ENCODE measurements around the gene MOGAT3. TPM values are rescaled to one million over a fixed set of nuclear protein-coding genes. Genes with fewer than 3 reads are reported as not detected.

The MOGAT3 gene
- polyA plus RNA-seq, 1 donor (not counting 4 experiments of a cell fraction or from before 2014, with no cell fraction given) = not detected

GRCh38 chr7:101170617-101171441, 30.0 kb downstream of the MOGAT3 start:
- FAIRE-seq (no peak), DNase-seq (ENCODE audit: low read depth, low spot score) (no peak)
- H4K20me1 ChIP-seq (ENCODE audit: control insufficient read depth, extremely low read depth, insufficient read depth, low read length) = peaks cover 3% of the 10 kb centered on the region
- no peak overlapping the region for H3K9ac ChIP-seq (ENCODE audit: control insufficient read depth, extremely low read depth, insufficient read depth, low read length)
- no peaks in the 10 kb centered on the region for H3K9me3 ChIP-seq (ENCODE audit: control insufficient read depth, low read depth, low read length)
- TF ChIP-seq EZH2 (IDR thresholded peaks at IDR 0.05; ENCODE audit: low read length) = peak; percentile 18
- TF ChIP-seq CTCF (optimal IDR thresholded peaks at IDR 0.05 in 1 of 3, IDR thresholded peaks at IDR 0.05 in 1 of 3, conservative IDR thresholded peaks at IDR 0.05 in 1 of 3; ENCODE audit: extremely low read depth in 1 of 3, insufficient read depth in 2 of 3, low read length in 3 of 3) = no peak
- dilution Hi-C loops (cut with MboI; ENCODE audit: extremely low pct_ligation_motif_present, low sequenced_read_pairs) = no loop called here
- H3K4me2 ChIP-seq (ENCODE audit: control insufficient read depth, extremely low read depth, insufficient read depth, low read depth, low read length) = no peak overlapping the region
- H3K79me2 ChIP-seq (ENCODE audit: control insufficient read depth, insufficient read depth, low read length) = no peaks in the 10 kb centered on the region
- peaks cover 35% of the 10 kb centered on the region for H3K4me1 ChIP-seq (ENCODE audit: control insufficient read depth, extremely low read depth, insufficient read depth, low read length)
- peaks cover 97% of the 10 kb centered on the region for H3K27me3 ChIP-seq (ENCODE audit: control insufficient read depth, extremely low read depth, insufficient read depth, low read length)
- no peak overlapping the region for H3K27ac ChIP-seq (ENCODE audit: control insufficient read depth, insufficient read depth, low read length)
- no peaks in the 10 kb centered on the region for H3K9me1 ChIP-seq (ENCODE audit: control insufficient read depth, extremely low read depth, insufficient read depth, low read length)
- H2AFZ ChIP-seq (ENCODE audit: control insufficient read depth, low read length) = no peak overlapping the region
- no peak overlapping the region for H3K4me3 ChIP-seq (ENCODE audit: control insufficient read depth in 2 of 3, extremely low read depth in 1 of 3, insufficient read depth in 2 of 3, low read depth in 1 of 3, low read length in 3 of 3)
- no peaks in the 10 kb centered on the region for H3K36me3 ChIP-seq (ENCODE audit: control insufficient read depth in 2 of 2, extremely low read depth in 1 of 2, insufficient read depth in 2 of 2, low read length in 2 of 2)

DNA sequence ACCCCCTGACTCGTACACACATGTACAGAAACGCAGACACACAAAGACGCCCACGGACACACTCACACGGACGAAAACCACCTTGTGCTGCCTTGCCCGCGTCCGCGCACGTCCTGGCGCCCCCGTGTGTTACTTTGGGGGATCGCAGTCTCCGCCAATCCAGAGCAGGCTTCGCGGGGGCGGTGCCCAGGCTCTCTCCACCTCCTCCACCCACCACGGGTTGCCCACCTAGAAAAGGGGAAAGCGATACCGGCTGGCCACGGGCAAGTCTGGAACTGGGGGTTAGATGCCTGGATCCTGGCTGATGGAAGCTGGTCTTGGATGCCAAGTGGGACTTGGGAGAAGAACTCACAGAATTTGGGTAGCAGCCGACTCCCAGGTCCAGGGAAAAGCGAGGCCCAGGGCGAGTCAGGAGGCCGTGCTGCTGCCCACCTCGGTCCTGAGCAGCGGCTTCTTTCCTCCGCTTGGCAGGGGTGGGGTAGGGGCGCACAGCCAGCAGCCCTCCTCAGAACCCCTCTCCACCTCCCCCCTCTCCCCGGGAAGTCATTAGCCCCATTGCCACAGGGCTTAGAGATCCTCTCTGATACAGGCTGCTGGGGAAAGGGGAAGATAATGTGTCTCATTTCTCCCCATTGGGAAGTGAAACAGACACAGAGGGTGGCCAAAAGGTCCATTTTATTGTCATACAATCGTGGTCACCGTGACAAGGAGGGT, 30.8 kb downstream of the MOGAT3 start:
- no peaks in the 10 kb centered on the region for H3K9me3 ChIP-seq (ENCODE audit: control insufficient read depth, low read depth, low read length)
- H3K36me3 ChIP-seq (ENCODE audit: control insufficient read depth in 2 of 2, extremely low read depth in 1 of 2, insufficient read depth in 2 of 2, low read length in 2 of 2) = no peaks in the 10 kb centered on the region
- no peak overlapping the region for H3K9ac ChIP-seq (ENCODE audit: control insufficient read depth, extremely low read depth, insufficient read depth, low read length)
- H3K4me1 ChIP-seq (ENCODE audit: control insufficient read depth, extremely low read depth, insufficient read depth, low read length) = peaks cover 38% of the 10 kb centered on the region
- TF ChIP-seq EZH2 (IDR thresholded peaks at IDR 0.05; ENCODE audit: low read length) (no peak), CTCF (optimal IDR thresholded peaks at IDR 0.05 in 1 of 3, IDR thresholded peaks at IDR 0.05 in 1 of 3, conservative IDR thresholded peaks at IDR 0.05 in 1 of 3; ENCODE audit: extremely low read depth in 1 of 3, insufficient read depth in 2 of 3, low read length in 3 of 3) (peak; percentile 94 to 97 (median 95))
- H3K79me2 ChIP-seq (ENCODE audit: control insufficient read depth, insufficient read depth, low read length) = no peaks in the 10 kb centered on the region
- DNase-seq (ENCODE audit: low read depth, low spot score) = no peak
- H2AFZ ChIP-seq (ENCODE audit: control insufficient read depth, low read length) = no peak overlapping the region
- dilution Hi-C loops (cut with MboI; ENCODE audit: extremely low pct_ligation_motif_present, low sequenced_read_pairs) = no loop called here
- FAIRE-seq = peak; percentile 60
- H3K27me3 ChIP-seq (ENCODE audit: control insufficient read depth, extremely low read depth, insufficient read depth, low read length) = peaks cover 94% of the 10 kb centered on the region
- H3K9me1 ChIP-seq (ENCODE audit: control insufficient read depth, extremely low read depth, insufficient read depth, low read length) = no peaks in the 10 kb centered on the region
- H3K4me3 ChIP-seq (ENCODE audit: control insufficient read depth in 2 of 3, extremely low read depth in 1 of 3, insufficient read depth in 2 of 3, low read depth in 1 of 3, low read length in 3 of 3) = peak overlapping the region in 1 of 3 experiments; percentile 4
- peaks cover 3% of the 10 kb centered on the region for H4K20me1 ChIP-seq (ENCODE audit: control insufficient read depth, extremely low read depth, insufficient read depth, low read length)
- peak overlapping the region; percentile 66 for H3K4me2 ChIP-seq (ENCODE audit: control insufficient read depth, extremely low read depth, insufficient read depth, low read depth, low read length)
- H3K27ac ChIP-seq (ENCODE audit: control insufficient read depth, insufficient read depth, low read length) = no peak overlapping the region

All from keratinocyte (primary cell).